OCI-LY7 (cell line): Measurements from ENCODE around the gene ELFN1.

Source experiments
- EZH2phosphoT487 ChIP-seq: fragments of 200-600 bp; sonication (generic); IDR thresholded peaks from 2 replicates; pipeline ENCODE4 v1.6.1; 2018; ENCODE audit warnings: low read depth, borderline replicate concordance, mild to moderate bottlenecking, mixed run types, antibody characterized with exemption, low read length, moderate library complexity, mixed read lengths
- TF ChIP-seq, protein P1 (sequence below): fragments of 200-600 bp; sonication (generic); conservative IDR thresholded peaks from 2 replicates; pipeline ENCODE4 v1.5.1; 2014; ENCODE audit warnings: mild to moderate bottlenecking, antibody characterized with exemption, low read length, moderate library complexity, mixed read lengths

DNA sequence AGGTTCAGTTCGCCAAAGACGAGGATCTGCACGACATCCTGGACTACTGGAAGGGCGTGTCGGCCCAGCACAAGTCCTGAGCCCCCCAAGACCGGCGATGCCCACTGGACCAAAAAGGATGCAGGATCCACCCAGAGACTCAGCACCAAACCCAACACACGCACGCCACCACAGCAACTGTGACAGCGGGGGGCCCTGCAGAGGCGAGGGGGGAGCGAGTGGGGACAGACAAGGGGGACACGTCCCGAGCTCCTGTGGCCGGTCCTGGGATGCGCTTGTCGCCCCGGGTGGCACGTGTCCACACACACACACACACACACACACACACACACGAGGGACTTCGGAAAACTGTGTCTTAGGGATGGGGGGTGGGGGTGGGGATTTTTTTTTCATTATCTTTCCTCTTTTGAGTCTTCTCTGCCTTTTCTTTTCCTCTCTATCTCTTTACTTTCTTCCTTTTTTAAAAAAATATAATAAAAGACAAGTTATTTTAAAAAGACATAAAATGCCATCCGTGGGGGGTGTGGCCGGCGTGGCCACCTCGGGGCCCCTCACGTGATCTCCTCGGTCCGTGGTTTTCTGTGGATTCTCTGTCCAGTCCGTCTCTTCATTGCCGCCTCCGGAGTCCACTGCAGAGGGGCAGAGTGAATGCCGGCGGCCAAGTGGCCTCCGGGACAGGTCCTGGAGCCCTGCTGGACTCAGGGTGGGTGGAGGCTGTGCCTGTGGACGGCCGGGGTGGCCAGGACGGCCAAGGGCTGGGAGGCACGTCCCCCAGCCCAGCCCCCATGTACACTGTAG lies 77.1 kb downstream of the ELFN1 start:
- TF ChIP-seq, protein P1, sequence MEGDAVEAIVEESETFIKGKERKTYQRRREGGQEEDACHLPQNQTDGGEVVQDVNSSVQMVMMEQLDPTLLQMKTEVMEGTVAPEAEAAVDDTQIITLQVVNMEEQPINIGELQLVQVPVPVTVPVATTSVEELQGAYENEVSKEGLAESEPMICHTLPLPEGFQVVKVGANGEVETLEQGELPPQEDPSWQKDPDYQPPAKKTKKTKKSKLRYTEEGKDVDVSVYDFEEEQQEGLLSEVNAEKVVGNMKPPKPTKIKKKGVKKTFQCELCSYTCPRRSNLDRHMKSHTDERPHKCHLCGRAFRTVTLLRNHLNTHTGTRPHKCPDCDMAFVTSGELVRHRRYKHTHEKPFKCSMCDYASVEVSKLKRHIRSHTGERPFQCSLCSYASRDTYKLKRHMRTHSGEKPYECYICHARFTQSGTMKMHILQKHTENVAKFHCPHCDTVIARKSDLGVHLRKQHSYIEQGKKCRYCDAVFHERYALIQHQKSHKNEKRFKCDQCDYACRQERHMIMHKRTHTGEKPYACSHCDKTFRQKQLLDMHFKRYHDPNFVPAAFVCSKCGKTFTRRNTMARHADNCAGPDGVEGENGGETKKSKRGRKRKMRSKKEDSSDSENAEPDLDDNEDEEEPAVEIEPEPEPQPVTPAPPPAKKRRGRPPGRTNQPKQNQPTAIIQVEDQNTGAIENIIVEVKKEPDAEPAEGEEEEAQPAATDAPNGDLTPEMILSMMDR, result no peak
- TF ChIP-seq EZH2phosphoT487, result no peak
